GM23248 (cell line): ENCODE data around the gene SSB. TPM values are rescaled to one million over a fixed set of nuclear protein-coding genes. Genes with fewer than 3 reads are reported as not detected.

Source experiments
- DNase-seq: peaks from one replicate; pipeline ENCODE4 v3.0.0-alpha.2; 2015
- H2AFZ ChIP-seq: fragments of 200-600 bp; sonication (generic); 2 replicates; pipeline ENCODE4 v1.6.1; 2016; ENCODE audit warnings: antibody characterized with exemption
- H3F3A ChIP-seq: fragments of 200-600 bp; sonication (generic); 2 replicates; pipeline ENCODE4 v1.6.1; 2016; ENCODE audit warnings: mild to moderate bottlenecking, antibody characterized with exemption, mixed run types; ENCODE audit not compliant: insufficient read depth
- H3K27ac ChIP-seq: fragments of 200-600 bp; sonication (generic); 2 replicates; pipeline ENCODE4 v1.5.1; 2016; ENCODE audit warnings: mild to moderate bottlenecking
- H3K27me3 ChIP-seq: fragments of 200-600 bp; sonication (generic); replicated peaks from 2 replicates; pipeline ENCODE4 v1.6.1; 2016; ENCODE audit warnings: mild to moderate bottlenecking; ENCODE audit not compliant: insufficient read depth
- H3K36me3 ChIP-seq: fragments of 200-600 bp; sonication (generic); 2 replicates; pipeline ENCODE4 v1.6.1; 2016; ENCODE audit warnings: low read depth, mild to moderate bottlenecking
- H3K4me1 ChIP-seq: fragments of 200-600 bp; sonication (generic); 2 replicates; pipeline ENCODE4 v1.6.1; 2016; ENCODE audit warnings: mild to moderate bottlenecking; ENCODE audit not compliant: insufficient read depth
- H3K4me2 ChIP-seq: fragments of 200-600 bp; sonication (generic); one replicate; pipeline ENCODE4 v1.6.1; 2016; ENCODE audit warnings: mild to moderate bottlenecking; ENCODE audit not compliant: unreplicated experiment
- H3K4me3 ChIP-seq: fragments of 200-600 bp; sonication (generic); 2 replicates; pipeline ENCODE4 v1.5.1; 2016; ENCODE audit warnings: mild to moderate bottlenecking
- H3K79me2 ChIP-seq: fragments of 200-600 bp; sonication (generic); 2 replicates; pipeline ENCODE4 v1.6.1; 2016; ENCODE audit warnings: mild to moderate bottlenecking; ENCODE audit not compliant: insufficient read depth
- H3K9ac ChIP-seq: fragments of 200-600 bp; sonication (generic); 2 replicates; pipeline ENCODE4 v1.6.1; 2016; ENCODE audit warnings: mild to moderate bottlenecking
- H3K9me2 ChIP-seq: fragments of 200-600 bp; sonication (generic); 2 replicates; pipeline ENCODE4 v1.6.1; 2016; ENCODE audit warnings: mixed run types, mild to moderate bottlenecking, moderate library complexity; ENCODE audit not compliant: insufficient read depth
- H3K9me3 ChIP-seq: fragments of 200-600 bp; sonication (generic); one replicate; pipeline ENCODE4 v1.6.1; 2017; ENCODE audit warnings: low read depth
- H4K20me1 ChIP-seq: fragments of 200-600 bp; sonication (generic); 2 replicates; pipeline ENCODE4 v1.6.0; 2016; ENCODE audit not compliant: insufficient read depth
- EZH2 ChIP-seq: fragments of 200-600 bp; sonication (generic); IDR thresholded peaks from 2 replicates; pipeline ENCODE4 v1.6.1; 2018; ENCODE audit warnings: antibody characterized with exemption, mild to moderate bottlenecking; ENCODE audit not compliant: insufficient read depth, poor library complexity, severe bottlenecking
- EZH2phosphoT487 ChIP-seq: fragments of 200-600 bp; sonication (generic); IDR thresholded peaks from 2 replicates; pipeline ENCODE4 v1.6.1; 2018; ENCODE audit warnings: antibody characterized with exemption, moderate library complexity, mild to moderate bottlenecking, low read depth; ENCODE audit not compliant: insufficient read depth
- WGBS, 2 experiments: methylation state at CpG; one replicate each; pipeline ENCODE4 v1.1.6; 2015 to 2017; ENCODE audit warnings: low lambda C conversion rate in 2 of 2, low coverage in 1 of 2; ENCODE audit errors: missing lambda C conversion rate in 2 of 2; 5-methylcytosine and 5-hydroxymethylcytosine counted together
- in situ Hi-C: fragments of 300-500 bp; cut with MboI; formaldehyde crosslinking; loops from 2 replicates; pipeline ENCODE4 v1.15.0; 2020
- polyA plus RNA-seq: library from polyadenylated mRNA; unstranded; fragments of >200 nt; fragmentation: Nextera tagmentation; extraction: Ambion mirVana; gene quantifications from 2 replicates; pipeline ENCODE4 v1.2.1, GENCODE V29; 2016
- total RNA-seq: library from RNA; depleted of rRNA; stranded (reverse); fragments of >200 nt; shearing (Covaris generic); gene quantifications from 2 replicates; pipeline ENCODE4 v1.2.3, GENCODE V29; 2014

Gene SSB
- total and polyA plus RNA-seq, 2 experiments from 2014 or later = 80.4 to 204 TPM

DNA sequence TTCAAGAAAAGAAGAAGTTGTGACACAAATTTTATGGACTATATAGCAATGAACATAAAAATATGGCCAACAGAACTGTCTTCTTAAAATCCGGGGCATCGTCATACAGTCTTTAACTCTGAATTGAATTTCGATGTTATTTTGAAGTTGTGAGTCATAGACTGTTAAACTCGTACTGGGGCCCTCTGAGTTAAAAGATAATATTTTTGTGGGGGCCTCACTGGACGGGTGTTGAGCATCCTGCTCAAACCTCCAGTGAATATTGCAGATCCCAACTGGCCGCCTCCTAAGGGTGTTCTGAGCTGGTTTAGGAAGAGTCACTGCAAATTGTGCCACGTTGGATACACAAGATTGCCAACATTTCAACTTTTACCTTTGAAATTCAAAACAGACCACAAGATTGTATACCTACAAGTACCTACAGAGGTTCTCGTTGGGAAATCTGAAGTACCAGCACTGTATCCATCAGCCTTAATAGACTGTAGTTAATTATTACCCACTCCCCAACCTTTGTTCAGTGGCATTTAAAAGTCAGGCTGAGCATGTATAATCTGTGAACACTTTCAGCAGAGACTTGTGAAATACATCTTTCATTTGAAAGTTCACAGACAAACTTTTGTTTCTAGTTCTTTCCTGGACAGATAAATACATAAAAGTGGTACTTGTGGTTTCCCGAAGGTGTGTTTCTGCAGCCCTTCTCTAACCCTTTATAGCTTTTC lies 37.3 kb upstream of the SSB start:
- in situ Hi-C loops = no loop called here
- H3K27ac ChIP-seq = no peak overlapping the region
- no peaks in the 10 kb centered on the region for H3K9me3 ChIP-seq
- DNase-seq = no peak
- H3K4me3 ChIP-seq = no peak overlapping the region
- H3F3A ChIP-seq = no peaks in the 10 kb centered on the region
- 0 out of 2 replicates have a peak, but pooled peaks cover 3% of the 10 kb centered on the region for H3K27me3 ChIP-seq
- no peaks in the 10 kb centered on the region for H4K20me1 ChIP-seq
- H3K9ac ChIP-seq = no peak overlapping the region
- WGBS, 2 experiments = 61 to 64% methylated on average over 9 of the region's 9 CpGs
- H3K4me1 ChIP-seq = no peaks in the 10 kb centered on the region
- no peak for TF ChIP-seq EZH2phosphoT487
- no peak overlapping the region for H3K4me2 ChIP-seq
- H3K36me3 ChIP-seq = no peaks in the 10 kb centered on the region
- H2AFZ ChIP-seq = no peak overlapping the region
- no peaks in the 10 kb centered on the region for H3K79me2 ChIP-seq
- H3K9me2 ChIP-seq = no peaks in the 10 kb centered on the region

DNA sequence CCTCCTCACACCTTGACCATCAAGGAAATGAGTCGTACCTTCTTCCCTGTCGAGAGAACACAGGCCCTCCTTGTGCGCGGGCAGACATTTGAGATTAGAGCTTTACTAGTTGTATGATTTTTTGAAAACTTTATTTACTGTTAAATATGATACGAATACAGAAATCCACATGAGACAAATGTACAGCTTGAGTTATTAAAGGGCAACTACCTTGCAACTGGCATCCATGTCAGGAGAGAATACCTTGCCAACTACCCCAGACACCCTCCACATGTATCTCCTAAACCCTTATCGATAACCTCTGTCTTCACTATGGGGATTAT lies 36.7 kb upstream of the SSB start:
- Histone ChIP-seq H3K27me3 (0 out of 2 replicates have a peak, but pooled peaks cover 3% of the 10 kb centered on the region), H2AFZ (no peak overlapping the region), H3K79me2 (no peaks in the 10 kb centered on the region), H3K9ac (no peak overlapping the region), H3K9me2 (no peaks in the 10 kb centered on the region), H3F3A (no peaks in the 10 kb centered on the region), H3K4me2 (no peak overlapping the region), H3K36me3 (no peaks in the 10 kb centered on the region), H3K4me3 (no peak overlapping the region), H3K9me3 (no peaks in the 10 kb centered on the region), H4K20me1 (no peaks in the 10 kb centered on the region), H3K4me1 (no peaks in the 10 kb centered on the region), H3K27ac (no peak overlapping the region)
- no peak for TF ChIP-seq EZH2
- no peak for TF ChIP-seq EZH2phosphoT487
- in situ Hi-C loops = no loop called here
- DNase-seq = no peak
- 69 to 73% methylated on average over 6 of the region's 6 CpGs for WGBS, 2 experiments

DNA sequence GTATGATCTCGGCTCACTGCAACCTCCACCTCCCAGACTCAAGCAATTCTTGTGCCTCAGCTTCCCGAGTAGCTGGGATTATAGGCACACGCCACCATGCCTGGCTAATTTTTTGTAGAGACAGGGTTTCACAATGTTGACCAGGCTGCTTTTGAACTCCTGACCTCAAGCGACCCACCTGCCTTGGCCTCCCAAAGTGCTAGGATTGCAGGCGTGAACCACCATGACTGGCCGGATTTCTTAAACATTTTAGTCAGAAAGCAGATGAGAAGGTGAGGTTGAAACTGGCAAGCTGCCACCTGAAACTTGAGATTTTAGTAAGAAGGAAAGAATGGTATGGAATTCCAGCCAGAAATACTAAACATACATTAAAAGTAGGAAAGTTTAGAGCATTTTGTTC lies 33.1 kb upstream of the SSB start:
- no peaks in the 10 kb centered on the region for H3K79me2 ChIP-seq
- no peaks in the 10 kb centered on the region for H3K9me2 ChIP-seq
- no peaks in the 10 kb centered on the region for H3K4me1 ChIP-seq
- no peaks in the 10 kb centered on the region for H3K36me3 ChIP-seq
- no peaks in the 10 kb centered on the region for H3K9me3 ChIP-seq
- no peak for DNase-seq
- H3K27ac ChIP-seq = no peak overlapping the region
- TF ChIP-seq EZH2 (no peak), EZH2phosphoT487 (no peak)
- H3K27me3 ChIP-seq = peaks cover 27% of the 10 kb centered on the region
- no peak overlapping the region for H3K4me3 ChIP-seq
- no peak overlapping the region for H3K9ac ChIP-seq
- H2AFZ ChIP-seq = no peak overlapping the region
- in situ Hi-C loops = no loop called here
- no peaks in the 10 kb centered on the region for H3F3A ChIP-seq
- no peaks in the 10 kb centered on the region for H4K20me1 ChIP-seq
- no peak overlapping the region for H3K4me2 ChIP-seq
- WGBS, 2 experiments = 88 to 89% methylated on average over 6 of the region's 6 CpGs

DNA sequence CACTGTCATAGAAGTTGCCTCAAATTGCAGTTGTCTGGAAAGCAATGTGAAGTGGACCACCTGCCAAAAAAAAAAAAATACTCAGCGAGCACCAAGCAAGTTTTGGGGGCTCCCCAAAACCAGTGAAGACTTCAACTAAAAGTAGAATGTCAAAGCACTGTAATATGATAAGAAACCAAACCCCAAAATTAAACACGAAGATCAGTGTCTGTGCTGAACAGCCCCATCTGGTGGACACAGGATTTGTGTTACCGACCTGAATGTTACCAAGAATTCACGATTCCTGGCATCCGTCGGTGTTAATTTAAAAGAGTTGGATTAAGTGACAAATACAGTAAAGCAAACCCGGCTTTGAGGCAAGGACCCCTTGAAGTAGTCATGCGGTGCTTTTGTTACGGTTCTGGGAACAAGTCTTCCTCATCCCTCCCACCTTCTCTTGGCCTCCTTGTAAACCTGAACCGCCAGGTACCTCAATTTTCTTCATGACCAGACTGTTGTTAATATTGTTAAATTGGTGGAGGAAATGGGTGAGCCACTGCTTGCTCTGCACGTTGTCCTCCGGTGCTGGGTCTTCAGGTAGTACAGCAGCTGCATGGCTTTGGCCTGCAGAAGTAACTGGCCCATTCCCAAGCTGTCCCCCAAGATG lies 31.3 kb upstream of the SSB start:
- H3K27me3 ChIP-seq = peaks cover 24% of the 10 kb centered on the region
- no peak overlapping the region for H3K9ac ChIP-seq
- H3F3A ChIP-seq = no peaks in the 10 kb centered on the region
- peak; percentile 78 for DNase-seq
- H3K4me2 ChIP-seq = no peak overlapping the region
- in situ Hi-C loops = no loop called here
- TF ChIP-seq EZH2 (no peak), EZH2phosphoT487 (no peak)
- H3K36me3 ChIP-seq = no peaks in the 10 kb centered on the region
- no peak overlapping the region for H2AFZ ChIP-seq
- H4K20me1 ChIP-seq = no peaks in the 10 kb centered on the region
- H3K27ac ChIP-seq = no peak overlapping the region
- no peaks in the 10 kb centered on the region for H3K4me1 ChIP-seq
- no peaks in the 10 kb centered on the region for H3K9me3 ChIP-seq
- no peak overlapping the region for H3K4me3 ChIP-seq
- WGBS, 2 experiments = 18 to 19% methylated on average over 12 of the region's 12 CpGs
- H3K79me2 ChIP-seq = no peaks in the 10 kb centered on the region
- H3K9me2 ChIP-seq = no peaks in the 10 kb centered on the region
